B cell (primary cell): ENCODE data around the gene ADRA1B.

ENCODE experiments used
- CTCF ChIP-seq: fragments of 200-600 bp; IDR thresholded peaks from one replicate; pipeline ENCODE4 v1.8.0; 2022; ENCODE audit warnings: antibody characterized with exemption, mild to moderate bottlenecking
- EZH2 ChIP-seq: IDR thresholded peaks from 2 replicates; pipeline ENCODE4 v1.6.1; 2012; ENCODE audit warnings: borderline replicate concordance, low read depth, mild to moderate bottlenecking, moderate library complexity, low read length; ENCODE audit not compliant: insufficient read depth, poor library complexity, severe bottlenecking

- no peak for TF ChIP-seq EZH2
- no peak for TF ChIP-seq CTCF
Observed at GRCh38 chr5:160020266-160020770, 104.0 kb downstream of the ADRA1B start.
